SHP77 (cell line): ENCODE data around the gene TNFSF13.
A peak's percentile ranks its signal among the peaks of the same experiment; 100 is the strongest.

Source experiments
- DNase-seq, 2 experiments: peaks; one replicate each; lab custom pipeline; 2025; lab: John Stamatoyannopoulos, UW

Gene TNFSF13

GRCh38 chr17:7552621-7553051 lies 5.9 kb upstream of the TNFSF13 start:
- no peak for DNase-seq

GRCh38 chr17:7553356-7553755 lies 5.2 kb upstream of the TNFSF13 start:
- no peak for DNase-seq

- no peak for DNase-seq
These were observed 3.1 kb upstream of the TNFSF13 start for GRCh38 chr17:7555320-7555948.

GRCh38 chr17:7556627-7557026 lies 1.9 kb upstream of the TNFSF13 start:
- DNase-seq = no peak

- no peak for DNase-seq
These were observed 1.3 kb upstream of the TNFSF13 start for GRCh38 chr17:7557147-7557764.

GRCh38 chr17:7557775-7558543 lies 591 bp upstream of the TNFSF13 start:
- peak; percentile 86 to 90 for DNase-seq

GRCh38 chr17:7559320-7560171 lies 996 bp downstream of the TNFSF13 start:
- peak in 1 of 2 experiments; percentile 25 for DNase-seq

- DNase-seq = peak; percentile 86 to 91
These were observed 1.9 kb downstream of the TNFSF13 start for GRCh38 chr17:7560172-7561027.

- peak; percentile 88 to 92 for DNase-seq
These were observed 2.6 kb downstream of the TNFSF13 start for GRCh38 chr17:7561028-7561575.

- peak; percentile 86 to 93 for DNase-seq
These were observed 3.1 kb downstream of the TNFSF13 start, which contains the start of gene SENP3 for GRCh38 chr17:7561589-7562207. TSS of gene SENP3 (plus strand) at chr17:7561919. CDS start at chr17:7563077, 1,158 bp downstream.

GRCh38 chr17:7562208-7562605 lies 3.7 kb downstream of the TNFSF13 start:
- no peak for DNase-seq

- DNase-seq = no peak
These were observed 4.7 kb downstream of the TNFSF13 start for GRCh38 chr17:7563115-7563869.

GRCh38 chr17:7569571-7569970 lies 11.0 kb downstream of the TNFSF13 start:
- DNase-seq = no peak

GRCh38 chr17:7570351-7570750 lies 11.8 kb downstream of the TNFSF13 start:
- no peak for DNase-seq

- no peak for DNase-seq
These were observed 13.7 kb downstream of the TNFSF13 start for GRCh38 chr17:7572338-7572587.

- peak; percentile 100 for DNase-seq
These were observed 14.2 kb downstream of the TNFSF13 start for GRCh38 chr17:7572588-7573323.

- peak; percentile 76 to 84 for DNase-seq
These were observed 15.0 kb downstream of the TNFSF13 start for GRCh38 chr17:7573324-7574080.
